SK-N-SH (cell line): ENCODE data around the gene TMEM117.

ENCODE experiments used
- CTCF ChIP-seq: fragments of 200-600 bp; sonication (generic); IDR thresholded peaks from 2 replicates; pipeline ENCODE4 v1.6.1; 2017; ENCODE audit warnings: antibody characterized with exemption, mild to moderate bottlenecking, moderate library complexity
- EP300 ChIP-seq, 2 experiments: IDR thresholded peaks; 2 replicates each; pipeline versions ENCODE4 v1.4.0 to v1.6.1; 2012; ENCODE audit warnings: borderline replicate concordance in 1 of 2, low read depth in 1 of 2, low read length in 1 of 2
- EZH2phosphoT487 ChIP-seq: fragments of 200-600 bp; sonication (generic); IDR thresholded peaks from 2 replicates; pipeline ENCODE4 v1.6.1; 2017; ENCODE audit warnings: low read depth, mixed run types, mild to moderate bottlenecking, antibody characterized with exemption, moderate library complexity, borderline replicate concordance
- JUND ChIP-seq: IDR thresholded peaks from 2 replicates; pipeline ENCODE4 v1.4.0; 2012
- MAX ChIP-seq: IDR thresholded peaks from 2 replicates; pipeline ENCODE4 v1.4.0; 2012; ENCODE audit warnings: low read depth
- MEF2A ChIP-seq: IDR thresholded peaks from 2 replicates; pipeline ENCODE4 v1.4.0; 2012; ENCODE audit warnings: low read depth, borderline replicate concordance
- MXI1 ChIP-seq: IDR thresholded peaks from 2 replicates; pipeline ENCODE4 v1.6.1; 2012; ENCODE audit warnings: mild to moderate bottlenecking, low read depth, low read length, improper control_type of control experiment
- PBX3 ChIP-seq: IDR thresholded peaks from 2 replicates; pipeline ENCODE4; 2012
- POLR2AphosphoS5 ChIP-seq: IDR thresholded peaks from 2 replicates; pipeline ENCODE4 v1.6.1; 2012; ENCODE audit warnings: low read depth, low read length
- RAD21 ChIP-seq: IDR thresholded peaks from 2 replicates; pipeline ENCODE4 v1.6.1; 2012; ENCODE audit warnings: mild to moderate bottlenecking, low read length
- TCF12 ChIP-seq: IDR thresholded peaks from 2 replicates; pipeline ENCODE4 v1.4.0; 2012
- USF2 ChIP-seq: fragments of 150-350 bp; IDR thresholded peaks from 2 replicates; pipeline ENCODE4 v1.6.1; 2017; ENCODE audit warnings: antibody characterized with exemption, low read length, low read depth, borderline replicate concordance
- ZBTB33 ChIP-seq: IDR thresholded peaks from 2 replicates; pipeline ENCODE4 v1.4.0; 2012; ENCODE audit warnings: low read depth, borderline replicate concordance

- TF ChIP-seq CTCF (no peak), MAX (no peak), USF2 (no peak), RAD21 (no peak), JUND (no peak), TCF12 (no peak), ZBTB33 (no peak), POLR2AphosphoS5 (no peak), EP300 (IDR thresholded peaks at IDR 0.05; ENCODE audit: borderline replicate concordance in 1 of 2, low read depth in 1 of 2, low read length in 1 of 2) (no peak), MXI1 (no peak), MEF2A (no peak), PBX3 (no peak), EZH2phosphoT487 (no peak)
Observed at GRCh38 chr12:44091948-44092606, 256.2 kb downstream of the TMEM117 start.
